Stimulated activated CD8-positive, alpha-beta memory T cell treated with anti-CD3 and anti-CD28 coated beads, Interleukin-7, amount 100 ng/mL, for 48 hours (primary cell): ENCODE results near the gene OR10P1.

Experiments used
- DNase-seq, 2 donors: peaks; one replicate each; pipeline ENCODE4 v3.0.0-alpha.2; 2020; ENCODE audit warnings: low read depth in 1 of 2; ENCODE audit errors: extremely low read depth in 1 of 2

Gene OR10P1

GRCh38 chr12:55682087-55682796 lies 45.5 kb downstream of the OR10P1 start:
- DNase-seq, result no peak

- DNase-seq, result no peak
These were observed 47.0 kb downstream of the OR10P1 start for GRCh38 chr12:55683676-55684075.

- DNase-seq, result no peak
These were observed 48.2 kb downstream of the OR10P1 start for GRCh38 chr12:55684761-55685370.

- DNase-seq, result no peak
These were observed 49.0 kb downstream of the OR10P1 start for GRCh38 chr12:55685671-55686070.

GRCh38 chr12:55686366-55687010 lies 49.8 kb downstream of the OR10P1 start:
- no peak for DNase-seq
